Astrocyte (in vitro differentiated cells and primary cell): Measurements from ENCODE around the gene TMSB10.

Experiments used
- EZH2 ChIP-seq: IDR thresholded peaks from 2 replicates; pipeline ENCODE4 v1.6.1; 2012; ENCODE audit warnings: mild to moderate bottlenecking, low read length, inconsistent platforms; ENCODE audit not compliant: insufficient read depth
- TF ChIP-seq, protein P1 (sequence below): IDR thresholded peaks from 2 replicates; pipeline ENCODE4 v1.5.1; 2011; ENCODE audit warnings: low read depth, mild to moderate bottlenecking, inconsistent platforms, low read length, moderate library complexity; ENCODE audit not compliant: insufficient read depth

DNA sequence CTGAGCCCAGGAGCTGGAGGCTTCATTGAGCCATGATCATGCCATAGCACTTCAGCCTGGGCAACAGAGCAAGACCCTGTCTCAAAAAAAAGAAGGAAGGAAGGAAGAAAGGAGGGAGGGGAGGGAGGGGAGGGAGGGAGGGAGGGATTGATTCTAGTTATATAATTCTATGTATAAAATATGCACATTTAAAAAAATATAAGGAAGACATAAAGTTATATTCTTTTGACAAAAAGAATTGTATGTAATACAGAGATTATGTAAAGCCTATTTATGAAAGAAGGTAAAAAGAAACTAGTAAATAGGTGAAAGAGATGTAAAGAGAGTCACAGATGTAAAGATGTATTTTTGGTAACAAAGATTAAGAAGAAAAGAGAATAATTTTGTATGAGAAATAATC lies 17.6 kb downstream of the TMSB10 start:
- TF ChIP-seq, protein P1, sequence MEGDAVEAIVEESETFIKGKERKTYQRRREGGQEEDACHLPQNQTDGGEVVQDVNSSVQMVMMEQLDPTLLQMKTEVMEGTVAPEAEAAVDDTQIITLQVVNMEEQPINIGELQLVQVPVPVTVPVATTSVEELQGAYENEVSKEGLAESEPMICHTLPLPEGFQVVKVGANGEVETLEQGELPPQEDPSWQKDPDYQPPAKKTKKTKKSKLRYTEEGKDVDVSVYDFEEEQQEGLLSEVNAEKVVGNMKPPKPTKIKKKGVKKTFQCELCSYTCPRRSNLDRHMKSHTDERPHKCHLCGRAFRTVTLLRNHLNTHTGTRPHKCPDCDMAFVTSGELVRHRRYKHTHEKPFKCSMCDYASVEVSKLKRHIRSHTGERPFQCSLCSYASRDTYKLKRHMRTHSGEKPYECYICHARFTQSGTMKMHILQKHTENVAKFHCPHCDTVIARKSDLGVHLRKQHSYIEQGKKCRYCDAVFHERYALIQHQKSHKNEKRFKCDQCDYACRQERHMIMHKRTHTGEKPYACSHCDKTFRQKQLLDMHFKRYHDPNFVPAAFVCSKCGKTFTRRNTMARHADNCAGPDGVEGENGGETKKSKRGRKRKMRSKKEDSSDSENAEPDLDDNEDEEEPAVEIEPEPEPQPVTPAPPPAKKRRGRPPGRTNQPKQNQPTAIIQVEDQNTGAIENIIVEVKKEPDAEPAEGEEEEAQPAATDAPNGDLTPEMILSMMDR: no peak
- no peak for TF ChIP-seq EZH2
